Kidney capillary endothelial cell (primary cell): Measurements from ENCODE around the gene RAD51B.
A peak's percentile ranks its signal among the peaks of the same experiment; 100 is the strongest.

Experiments
- DNase-seq: peaks from one replicate; pipeline ENCODE4 v3.0.0-alpha.2; 2018; ENCODE audit warnings: low spot score

Gene RAD51B

GRCh38 chr14:67900231-67900630 is 80.7 kb downstream of the RAD51B start:
- no peak for DNase-seq

- DNase-seq = no peak
These were observed 88.6 kb downstream of the RAD51B start for GRCh38 chr14:67908052-67908754.

GRCh38 chr14:67911562-67911961 is 92.0 kb downstream of the RAD51B start:
- no peak for DNase-seq

GRCh38 chr14:67916430-67916829 is 96.9 kb downstream of the RAD51B start:
- DNase-seq = no peak

- no peak for DNase-seq
These were observed 97.4 kb downstream of the RAD51B start for GRCh38 chr14:67917006-67917405.

GRCh38 chr14:67918838-67919237 is 99.3 kb downstream of the RAD51B start:
- DNase-seq = no peak

- no peak for DNase-seq
These were observed 99.9 kb downstream of the RAD51B start for GRCh38 chr14:67919259-67920032.

GRCh38 chr14:67926821-67927220 is 107.2 kb downstream of the RAD51B start:
- no peak for DNase-seq

GRCh38 chr14:67927244-67927643 is 107.7 kb downstream of the RAD51B start:
- DNase-seq = no peak

- no peak for DNase-seq
These were observed 108.8 kb downstream of the RAD51B start for GRCh38 chr14:67928375-67928774.

- DNase-seq = no peak
These were observed 113.2 kb downstream of the RAD51B start for GRCh38 chr14:67932708-67933246.

- DNase-seq = no peak
These were observed 113.7 kb downstream of the RAD51B start for GRCh38 chr14:67933266-67933665.

GRCh38 chr14:67934087-67934486 is 114.5 kb downstream of the RAD51B start:
- peak; percentile 58 for DNase-seq

- no peak for DNase-seq
These were observed 115.3 kb downstream of the RAD51B start for GRCh38 chr14:67934862-67935261.

- no peak for DNase-seq
These were observed 115.8 kb downstream of the RAD51B start for GRCh38 chr14:67935371-67935770.

GRCh38 chr14:67938071-67938470 is 118.5 kb downstream of the RAD51B start:
- DNase-seq = no peak

- DNase-seq = no peak
These were observed 121.2 kb downstream of the RAD51B start for GRCh38 chr14:67940486-67941455.

- DNase-seq = no peak
These were observed 122.0 kb downstream of the RAD51B start for GRCh38 chr14:67941456-67942018.

- no peak for DNase-seq
These were observed 122.6 kb downstream of the RAD51B start for GRCh38 chr14:67942080-67942710.

- peak; percentile 76 for DNase-seq
These were observed 124.4 kb downstream of the RAD51B start for GRCh38 chr14:67943947-67944346.

GRCh38 chr14:67944605-67945004 is 125.0 kb downstream of the RAD51B start:
- no peak for DNase-seq
